Measurements from ENCODE around the gene SH3D19. TPM values are rescaled to one million over a fixed set of nuclear protein-coding genes. Genes with fewer than 3 reads are reported as not detected.

SH3D19 gene
- total RNA-seq, 4 donors from 2014 or later, result 54.4 to 148 (median 79.1) TPM

GRCh38 chr4:151193414-151193813 lies 132.0 kb downstream of the SH3D19 start:
- Histone ChIP-seq H3K27ac (no peak overlapping the region), H3K4me1 (peaks cover 30% of the 10 kb centered on the region), H3K9me3 (no peaks in the 10 kb centered on the region), H3K36me3 (no peaks in the 10 kb centered on the region), H3K27me3 (no peaks in the 10 kb centered on the region), H3K4me3 (no peak overlapping the region)
- DNase-seq (ENCODE audit: low spot score in 2 of 2), result no peak
- 98% methylated on average over 2 of the region's 2 CpGs for WGBS
- TF ChIP-seq POLR2A (IDR thresholded peaks at IDR 0.05) (no peak), EP300 (IDR thresholded peaks at IDR 0.05) (no peak), CTCF (IDR thresholded peaks at IDR 0.05) (no peak), POLR2AphosphoS5 (IDR thresholded peaks at IDR 0.05) (no peak)

- Histone ChIP-seq H3K4me3 (no peak overlapping the region), H3K4me1 (peaks cover 27% of the 10 kb centered on the region), H3K9me3 (no peaks in the 10 kb centered on the region), H3K27ac (no peak overlapping the region), H3K36me3 (no peaks in the 10 kb centered on the region), H3K27me3 (no peaks in the 10 kb centered on the region)
- DNase-seq (ENCODE audit: low spot score in 2 of 2), result no peak
- TF ChIP-seq CTCF (IDR thresholded peaks at IDR 0.05) (no peak), POLR2A (IDR thresholded peaks at IDR 0.05) (no peak), EP300 (IDR thresholded peaks at IDR 0.05) (no peak), POLR2AphosphoS5 (IDR thresholded peaks at IDR 0.05) (no peak)
- WGBS, result 88% methylated on average over 1 of the region's 1 CpG
These were observed 132.7 kb downstream of the SH3D19 start for GRCh38 chr4:151192556-151193235.

- no peak overlapping the region for H3K27ac ChIP-seq
These were observed 140.6 kb downstream of the SH3D19 start for GRCh38 chr4:151184523-151185458.

GRCh38 chr4:151182455-151182996 lies 142.9 kb downstream of the SH3D19 start:
- Histone ChIP-seq H3K4me1 (no peaks in the 10 kb centered on the region), H3K27ac (no peak overlapping the region), H3K36me3 (no peaks in the 10 kb centered on the region), H3K9me3 (no peaks in the 10 kb centered on the region), H3K27me3 (no peaks in the 10 kb centered on the region), H3K4me3 (no peak overlapping the region)
- no peak for DNase-seq (ENCODE audit: low spot score in 2 of 2)
- WGBS, result 78% methylated on average over 5 of the region's 5 CpGs
- no peak for TF ChIP-seq EP300 (IDR thresholded peaks at IDR 0.05)
- no peak for TF ChIP-seq CTCF (IDR thresholded peaks at IDR 0.05)
- TF ChIP-seq POLR2A (IDR thresholded peaks at IDR 0.05), result no peak
- TF ChIP-seq POLR2AphosphoS5 (IDR thresholded peaks at IDR 0.05), result no peak

More at GRCh38 chr4:151184523-151185458, 140.6 kb downstream of the SH3D19 start:
- H3K36me3 ChIP-seq, result no peaks in the 10 kb centered on the region
- no peak for DNase-seq (ENCODE audit: low spot score in 2 of 2)
- H3K9me3 ChIP-seq, result no peaks in the 10 kb centered on the region
- no peaks in the 10 kb centered on the region for H3K4me1 ChIP-seq
- 85% methylated on average over 6 of the region's 6 CpGs for WGBS
- H3K4me3 ChIP-seq, result no peak overlapping the region
- H3K27me3 ChIP-seq, result no peaks in the 10 kb centered on the region
- TF ChIP-seq EP300 (IDR thresholded peaks at IDR 0.05), result no peak
- no peak for TF ChIP-seq POLR2AphosphoS5 (IDR thresholded peaks at IDR 0.05)
- no peak for TF ChIP-seq POLR2A (IDR thresholded peaks at IDR 0.05)
- TF ChIP-seq CTCF (IDR thresholded peaks at IDR 0.05), result no peak

- Histone ChIP-seq H3K4me1 (peaks cover 10% of the 10 kb centered on the region), H3K4me3 (no peak overlapping the region), H3K36me3 (peaks cover 30% of the 10 kb centered on the region), H3K27me3 (no peaks in the 10 kb centered on the region), H3K27ac (no peak overlapping the region), H3K9me3 (no peaks in the 10 kb centered on the region)
- no peak for DNase-seq (ENCODE audit: low spot score in 2 of 2)
- no peak for TF ChIP-seq CTCF (IDR thresholded peaks at IDR 0.05)
- TF ChIP-seq POLR2A (IDR thresholded peaks at IDR 0.05), result no peak
- no peak for TF ChIP-seq EP300 (IDR thresholded peaks at IDR 0.05)
- TF ChIP-seq POLR2AphosphoS5 (IDR thresholded peaks at IDR 0.05), result no peak
- WGBS, result 83% methylated on average over 2 of the region's 2 CpGs
These were observed 148.7 kb downstream of the SH3D19 start for GRCh38 chr4:151176685-151177084.
